Fibroblast of skin of scalp (primary cell): ENCODE data around the gene DCDC2. TPM values are rescaled to one million over a fixed set of nuclear protein-coding genes. Genes with fewer than 3 reads are reported as not detected.
"Not testable (repeated sequence)": the region's sequence is repeated elsewhere in the genome, so short reads cannot be mapped to it uniquely, and the experiment has no call there.

Experiments used
- DNase-seq: peaks from one replicate; pipeline ENCODE4 v3.0.0-alpha.2; 2013
- polyA plus RNA-seq, 2 experiments: library from polyadenylated mRNA; unstranded; fragments of 120-200 nt; gene quantifications; one replicate each; pipeline ENCODE4 v1.2.1, GENCODE V29; 2013; ENCODE audit not compliant: insufficient read length in 2 of 2

Gene DCDC2
- polyA plus RNA-seq (2013, experiment 1 of 2; ENCODE audit: insufficient read length), result 0.04 TPM
- 0.36 TPM for polyA plus RNA-seq (2013, experiment 2 of 2; ENCODE audit: insufficient read length)

DNA sequence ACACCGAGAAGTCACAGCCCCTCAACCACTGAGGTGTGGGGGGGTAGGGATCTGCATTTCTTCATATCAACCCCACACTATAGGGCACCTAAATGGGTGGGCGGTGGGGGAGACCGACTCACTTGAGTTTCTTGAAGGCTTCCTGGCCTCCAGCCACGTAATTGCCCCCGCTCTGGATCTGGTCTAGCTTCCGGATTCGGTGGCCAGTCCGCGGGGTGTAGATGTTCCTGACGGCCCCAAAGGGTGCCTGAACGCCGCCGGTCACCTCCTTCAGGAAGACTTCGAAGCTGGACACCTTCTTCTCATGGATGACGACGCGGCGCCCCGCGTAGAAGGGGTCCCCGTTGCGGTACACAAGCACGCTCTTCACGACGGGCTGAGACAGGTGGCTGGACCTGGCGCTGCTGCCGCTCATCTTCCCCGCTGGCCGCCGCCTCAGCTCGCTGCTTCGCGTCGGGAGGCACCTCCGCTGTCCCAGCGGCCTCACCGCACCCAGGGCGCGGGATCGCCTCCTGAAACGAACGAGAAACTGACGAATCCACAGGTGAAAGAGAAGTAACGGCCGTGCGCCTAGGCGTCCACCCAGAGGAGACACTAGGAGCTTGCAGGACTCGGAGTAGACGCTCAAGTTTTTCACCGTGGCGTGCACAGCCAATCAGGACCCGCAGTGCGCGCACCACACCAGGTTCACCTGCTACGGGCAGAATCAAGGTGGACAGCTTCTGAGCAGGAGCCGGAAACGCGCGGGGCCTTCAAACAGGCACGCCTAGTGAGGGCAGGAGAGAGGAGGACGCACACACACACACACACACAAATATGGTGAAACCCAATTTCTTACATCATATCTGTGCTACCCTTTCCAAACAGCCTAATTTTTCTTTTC lies at the start of gene DCDC2:
DCDC2 (minus strand) TSS at position 724 of the 883 bp plus-strand sequence; CDS start at position 415, 309 bp downstream.
- no peak for DNase-seq

- DNase-seq, result no peak
Observed at GRCh38 chr6:24405262-24405661, 47.4 kb upstream of the DCDC2 start.

GRCh38 chr6:24403501-24403824 lies 45.6 kb upstream of the DCDC2 start:
- no peak for DNase-seq

- DNase-seq, result peak; percentile 69
Observed at GRCh38 chr6:24402697-24403500, 45.0 kb upstream of the DCDC2 start, which contains the start of gene MRS2. MRS2 (plus strand) TSS chr6:24402936; CDS start chr6:24403047, 111 bp downstream.

GRCh38 chr6:24401458-24401857 lies 43.6 kb upstream of the DCDC2 start:
- no peak for DNase-seq

DNA sequence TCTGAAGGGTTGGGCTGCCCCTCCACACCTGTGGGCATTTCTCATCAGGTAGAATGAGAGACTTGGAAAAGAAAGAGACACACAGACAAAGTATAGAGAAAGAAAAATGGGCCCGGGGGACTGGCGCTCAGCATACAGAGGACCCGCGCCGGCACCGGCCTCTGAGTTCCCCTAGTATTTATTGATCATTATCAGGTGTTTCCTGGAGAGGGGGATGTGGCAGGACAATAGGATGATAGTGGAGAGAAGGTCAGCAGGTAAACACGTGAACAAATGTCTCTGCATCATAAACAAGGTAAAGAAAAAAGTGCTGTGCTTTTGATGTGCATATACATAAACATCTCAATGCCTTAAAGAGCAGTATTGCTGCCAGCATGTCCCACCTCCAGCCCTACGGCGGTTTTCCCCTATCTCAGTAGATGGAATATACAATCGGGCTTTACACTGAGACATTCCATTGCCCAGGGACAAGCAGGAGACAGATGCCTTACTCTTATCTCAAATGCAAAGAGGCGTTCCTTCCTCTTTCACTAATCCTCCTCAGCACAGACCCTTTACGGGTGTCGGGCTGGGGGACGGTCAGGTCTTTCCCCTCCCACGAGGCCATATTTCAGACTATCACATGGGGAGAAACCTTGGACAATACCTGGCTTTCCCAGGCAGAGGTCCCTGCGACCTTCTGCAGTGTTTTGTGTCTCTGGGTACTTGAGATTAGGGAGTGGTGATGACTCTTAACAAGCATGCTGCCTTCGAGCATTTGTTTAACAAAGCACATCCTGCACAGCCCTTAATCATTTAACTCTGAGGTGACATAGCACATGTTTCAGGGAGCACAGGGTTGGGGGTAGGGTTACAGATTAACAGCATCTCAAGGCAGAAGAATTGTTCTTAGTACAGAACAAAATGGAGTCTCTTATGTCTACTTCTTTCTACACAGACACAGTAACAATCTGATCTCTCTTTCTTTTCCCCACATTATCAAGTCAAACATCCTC lies 42.5 kb upstream of the DCDC2 start:
- DNase-seq, result not testable (repeated sequence)

GRCh38 chr6:24397631-24398030 lies 39.8 kb upstream of the DCDC2 start:
- no peak for DNase-seq

GRCh38 chr6:24396824-24397223 lies 39.0 kb upstream of the DCDC2 start:
- no peak for DNase-seq

GRCh38 chr6:24394780-24395437 lies 37.0 kb upstream of the DCDC2 start:
- peak; percentile 26 for DNase-seq

DNA sequence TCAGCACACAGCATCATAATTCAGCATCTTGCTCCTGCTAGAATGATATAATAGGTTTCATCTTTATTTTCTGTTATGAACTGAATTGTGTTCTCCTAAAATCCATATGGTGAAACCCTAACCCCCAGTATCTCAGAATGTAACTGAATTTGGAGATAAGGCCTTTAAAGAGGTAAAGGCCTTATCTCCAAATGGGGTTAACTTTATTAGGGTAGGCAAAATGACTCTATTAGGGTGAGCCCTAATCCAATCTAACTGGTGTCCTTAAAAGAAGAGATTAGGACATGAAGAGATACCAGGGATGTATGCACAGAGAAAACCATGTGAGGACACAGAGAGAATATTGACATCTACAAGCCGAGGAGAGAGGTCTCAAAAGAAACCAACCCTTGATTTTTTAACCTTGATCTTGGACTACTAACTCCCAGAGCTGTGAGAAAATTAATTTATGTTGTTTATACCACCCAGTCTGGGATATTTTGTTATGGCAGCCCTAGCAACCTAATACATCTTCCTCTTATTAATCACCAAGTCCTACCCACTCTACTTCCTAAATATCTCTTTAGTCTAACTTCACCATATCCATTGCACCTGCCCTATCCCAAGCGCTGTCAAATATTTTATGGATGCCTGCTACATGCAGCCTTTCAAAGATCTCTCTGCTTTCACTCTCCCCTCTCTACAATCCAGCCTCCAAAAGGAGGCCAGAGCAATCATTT lies 36.4 kb upstream of the DCDC2 start:
- no peak for DNase-seq

GRCh38 chr6:24391756-24392405 lies 34.0 kb upstream of the DCDC2 start:
- no peak for DNase-seq

DNA sequence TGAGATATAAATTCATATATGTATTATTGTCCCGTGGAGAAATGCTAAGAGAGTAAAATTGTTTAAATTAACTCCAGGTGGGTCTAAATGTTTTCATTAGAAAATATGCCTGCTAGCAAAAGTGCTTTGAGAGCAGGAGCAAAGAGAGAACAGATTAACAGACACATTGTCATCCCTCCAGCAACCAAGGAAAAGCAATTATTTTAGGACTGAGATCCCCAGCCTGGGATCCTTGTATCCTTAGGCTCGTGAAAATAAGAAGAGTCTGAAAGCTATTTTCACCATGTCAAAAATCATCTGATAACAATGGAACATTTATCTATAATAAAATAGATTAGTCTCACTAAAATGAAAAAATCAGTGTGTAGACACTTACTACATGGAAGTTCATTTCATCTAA lies 33.3 kb upstream of the DCDC2 start:
- DNase-seq, result no peak

GRCh38 chr6:24387818-24388217 lies 30.0 kb upstream of the DCDC2 start:
- DNase-seq, result no peak

- DNase-seq, result no peak
Observed at GRCh38 chr6:24385536-24386269, 27.8 kb upstream of the DCDC2 start.

DNA sequence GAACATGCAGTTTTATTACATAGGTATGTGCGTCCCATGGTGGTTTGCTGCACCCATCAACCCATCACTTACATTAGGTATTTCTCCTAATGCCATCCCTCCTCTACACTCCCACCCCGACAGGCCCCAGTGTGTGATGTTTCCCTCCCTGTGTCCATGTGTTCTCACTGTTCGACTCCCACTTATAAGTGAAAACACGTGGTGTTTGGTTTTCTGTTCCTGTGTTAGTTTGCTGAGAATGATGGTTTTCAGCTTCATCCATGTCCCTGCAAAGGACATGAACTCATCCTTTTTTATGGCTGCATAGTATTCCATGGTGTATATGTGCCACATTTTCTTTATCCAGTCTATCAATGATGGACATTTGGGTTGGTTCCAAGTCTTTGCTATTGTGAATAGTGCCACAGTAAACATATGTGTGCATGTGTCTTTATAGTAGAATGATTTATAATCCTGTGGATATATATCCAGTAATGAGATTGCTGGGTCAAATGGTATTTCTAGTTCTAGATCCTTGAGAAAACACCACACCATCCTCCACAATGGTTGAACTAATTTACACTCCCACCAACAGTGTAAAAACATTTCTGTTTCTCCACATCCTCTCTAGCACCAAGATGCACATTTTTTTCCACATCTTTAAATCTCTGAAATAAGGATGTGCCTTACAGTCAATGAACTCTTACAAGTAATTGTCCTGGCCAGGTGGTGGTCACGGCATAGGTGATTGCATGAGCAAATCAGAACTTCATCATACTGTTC lies 26.7 kb upstream of the DCDC2 start:
- DNase-seq, result not testable (repeated sequence)

GRCh38 chr6:24382891-24383494 lies 25.1 kb upstream of the DCDC2 start:
- DNase-seq, result not testable (repeated sequence)

DNA sequence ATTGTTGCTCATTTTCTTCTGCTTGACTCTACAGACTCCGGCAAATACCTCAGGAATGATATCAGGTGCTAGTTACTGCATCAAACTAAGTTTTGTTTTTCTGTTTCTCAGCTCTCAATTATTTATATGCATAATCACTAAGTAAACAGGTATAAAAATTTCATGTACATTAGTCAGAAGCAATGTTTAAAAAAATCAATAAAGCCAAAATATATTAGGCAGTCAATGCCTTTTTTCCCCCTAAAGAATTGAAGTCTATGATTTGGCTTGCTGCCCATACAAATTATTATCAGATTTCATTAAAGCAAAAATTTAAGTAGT lies 24.3 kb upstream of the DCDC2 start:
- DNase-seq, result no peak

GRCh38 chr6:24381476-24382219 lies 23.8 kb upstream of the DCDC2 start:
- no peak for DNase-seq
